Activated B cell treated with CpG ODN at 0.5 μM for 24 hours (primary cell): ENCODE measurements around the gene KRT5. TPM values are rescaled to one million over a fixed set of nuclear protein-coding genes. Genes with fewer than 3 reads are reported as not detected.

Experiments
- ATAC-seq: fragments of 200-7000 bp; cut with Tn5 transposase; one replicate; pipeline ENCODE4 v1.10.0; 2021; ENCODE audit warnings: low read depth, mild to moderate bottlenecking, moderate library complexity
- CTCF ChIA-PET: fragments of 350-600 bp; sonication (Branson Sonifier 250); formaldehyde crosslinking; loops from one replicate; lab custom pipeline; 2021; ENCODE audit warnings: antibody characterized with exemption; lab: Charles Lee
- POLR2A ChIA-PET: fragments of 350-600 bp; sonication (Branson Sonifier 250); formaldehyde crosslinking; loops from one replicate; lab custom pipeline; 2021; ENCODE audit warnings: antibody characterized with exemption; lab: Charles Lee
- DNase-seq: peaks from one replicate; pipeline ENCODE4 v3.0.0; 2022
- H3K27ac Mint-ChIP-seq: one replicate; pipeline ENCODE4 v1.8.0; 2020; ENCODE audit warnings: mixed read lengths
- H3K27me3 Mint-ChIP-seq: one replicate; pipeline ENCODE4 v1.8.0; 2021; ENCODE audit warnings: mixed read lengths
- H3K36me3 Mint-ChIP-seq: one replicate; pipeline ENCODE4 v1.8.0; 2021; ENCODE audit warnings: low read depth, mixed read lengths
- H3K4me1 Mint-ChIP-seq: one replicate; pipeline ENCODE4 v1.8.0; 2021; ENCODE audit warnings: mixed read lengths
- H3K4me3 Mint-ChIP-seq: one replicate; pipeline ENCODE4 v1.8.0; 2020; ENCODE audit warnings: mild to moderate bottlenecking, mixed read lengths
- H3K9me3 Mint-ChIP-seq: one replicate; pipeline ENCODE4 v1.8.0; 2020; ENCODE audit warnings: mixed read lengths
- CTCF ChIP-seq: fragments of 200-600 bp; IDR thresholded peaks from one replicate; pipeline ENCODE4 v1.8.0; 2022; ENCODE audit warnings: antibody characterized with exemption, mild to moderate bottlenecking
- intact Hi-C: fragments of 100-400 bp; cut with micrococcal nuclease; formaldehyde crosslinking; loops from one replicate; pipeline ENCODE4 v1.15.1; 2024
- total RNA-seq: library from RNA; stranded (reverse); gene quantifications from 2 replicates; pipeline ENCODE4 v1.2.3, GENCODE V29; 2022

KRT5 gene
- total RNA-seq, 1 donor from 2014 or later: not detected

GRCh38 chr12:52552055-52552454 lies 31.9 kb upstream of the KRT5 start:
- no peak overlapping the region for H3K27ac Mint-ChIP-seq
- POLR2A ChIA-PET: interaction anchor here (0.6 kb wide), 1 partner anchor 26 kb away, joined by 5 read pairs; no protein-coding TSS in a partner anchor
- no peaks in the 10 kb centered on the region for H3K4me1 Mint-ChIP-seq
- intact Hi-C loops: no loop called here
- CTCF ChIA-PET: no interaction called here
- no peaks in the 10 kb centered on the region for H3K9me3 Mint-ChIP-seq
- no peak overlapping the region for H3K4me3 Mint-ChIP-seq
- no peaks in the 10 kb centered on the region for H3K36me3 Mint-ChIP-seq
- ATAC-seq: no peak
- no peak for DNase-seq
- peaks cover 11% of the 10 kb centered on the region for H3K27me3 Mint-ChIP-seq
- TF ChIP-seq CTCF: no peak

DNA sequence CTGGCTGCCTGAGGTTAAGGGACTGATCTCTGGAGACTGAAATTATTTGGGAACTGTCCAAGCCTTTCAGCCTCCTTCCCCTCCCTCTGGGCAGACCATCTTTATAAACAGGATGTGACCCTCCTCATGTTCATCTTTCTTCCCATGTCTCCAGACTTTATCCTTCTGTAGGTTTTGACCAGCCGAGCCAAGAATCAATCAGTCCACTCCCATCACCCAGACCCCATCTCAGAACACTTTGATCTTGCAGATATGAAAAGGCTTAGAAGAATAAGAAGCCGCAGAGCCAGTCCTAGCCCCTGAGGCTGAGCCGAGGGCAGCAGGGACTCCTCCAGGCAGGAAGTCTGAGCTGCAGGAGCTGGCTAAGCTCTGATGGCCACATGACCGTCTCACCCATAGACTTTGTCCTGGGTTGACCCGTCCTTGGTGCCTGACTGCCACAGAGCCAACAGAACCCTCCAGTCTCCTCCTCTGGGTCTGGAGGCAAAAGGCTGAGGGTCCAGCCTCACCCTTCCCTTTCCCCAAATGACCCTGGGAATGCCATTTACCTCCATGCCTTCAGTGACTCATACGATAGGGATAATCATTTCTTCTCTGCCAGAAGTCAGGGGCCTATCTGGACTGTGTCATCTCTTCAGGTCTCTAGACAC lies 31.1 kb upstream of the KRT5 start:
- Mint-ChIP-seq H3K9me3 (no peaks in the 10 kb centered on the region), H3K36me3 (no peaks in the 10 kb centered on the region), H3K27ac (no peak overlapping the region), H3K27me3 (peaks cover 11% of the 10 kb centered on the region), H3K4me1 (no peaks in the 10 kb centered on the region), H3K4me3 (no peak overlapping the region)
- TF ChIP-seq CTCF: no peak
- CTCF ChIA-PET: no interaction called here
- POLR2A ChIA-PET: no interaction called here
- ATAC-seq: no peak
- intact Hi-C loops: no loop called here
- no peak for DNase-seq

GRCh38 chr12:52546126-52546525 lies 25.9 kb upstream of the KRT5 start:
- Mint-ChIP-seq H3K27me3 (peaks cover 7% of the 10 kb centered on the region), H3K4me1 (no peaks in the 10 kb centered on the region), H3K36me3 (no peaks in the 10 kb centered on the region), H3K9me3 (no peaks in the 10 kb centered on the region), H3K4me3 (no peak overlapping the region), H3K27ac (no peak overlapping the region)
- ChIA-PET POLR2A (no interaction called here), CTCF (no interaction called here)
- DNase-seq (no peak), ATAC-seq (no peak)
- intact Hi-C loops: no loop called here
- no peak for TF ChIP-seq CTCF

- ChIA-PET POLR2A (no interaction called here), CTCF (no interaction called here)
- no peaks in the 10 kb centered on the region for H3K36me3 Mint-ChIP-seq
- intact Hi-C loops: no loop called here
- no peak for TF ChIP-seq CTCF
- H3K27me3 Mint-ChIP-seq: peaks cover 6% of the 10 kb centered on the region
- H3K9me3 Mint-ChIP-seq: no peaks in the 10 kb centered on the region
- no peak overlapping the region for H3K4me3 Mint-ChIP-seq
- DNase-seq (no peak), ATAC-seq (no peak)
- no peaks in the 10 kb centered on the region for H3K4me1 Mint-ChIP-seq
- H3K27ac Mint-ChIP-seq: no peak overlapping the region
Measured at GRCh38 chr12:52543985-52544883, 24.0 kb upstream of the KRT5 start.

DNA sequence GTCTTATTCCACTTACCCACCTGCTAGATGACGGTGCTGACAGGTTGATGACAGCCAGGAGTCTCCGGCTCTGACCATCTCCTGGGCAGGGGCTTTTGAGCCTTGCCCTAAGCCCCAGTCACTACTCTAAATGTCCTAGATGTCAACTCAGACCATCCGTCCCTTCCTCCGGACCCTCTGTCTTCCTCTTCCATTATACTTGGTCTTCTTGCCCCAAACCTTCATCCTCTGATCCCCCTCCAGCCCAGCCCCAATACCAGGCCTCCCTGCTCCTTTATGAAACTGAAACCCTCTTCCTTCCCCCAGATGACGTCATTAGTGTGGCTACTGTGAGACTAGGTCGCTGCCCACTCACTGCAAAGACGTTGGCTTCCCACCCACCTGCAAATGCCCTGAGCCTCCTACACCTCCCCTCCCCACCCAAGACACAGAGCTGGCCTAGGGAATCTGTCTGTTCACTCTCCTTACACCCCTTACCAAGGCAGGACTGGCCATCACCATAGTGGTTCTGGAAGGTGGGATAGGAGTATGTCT lies 22.7 kb upstream of the KRT5 start:
- H3K27me3 Mint-ChIP-seq: peaks cover 6% of the 10 kb centered on the region
- DNase-seq: no peak
- H3K9me3 Mint-ChIP-seq: no peaks in the 10 kb centered on the region
- no peak for ATAC-seq
- no peak overlapping the region for H3K4me3 Mint-ChIP-seq
- no peaks in the 10 kb centered on the region for H3K36me3 Mint-ChIP-seq
- TF ChIP-seq CTCF: no peak
- POLR2A ChIA-PET: no interaction called here
- H3K27ac Mint-ChIP-seq: no peak overlapping the region
- CTCF ChIA-PET: no interaction called here
- intact Hi-C loops: no loop called here
- no peaks in the 10 kb centered on the region for H3K4me1 Mint-ChIP-seq
